Ishikawa (cell line): ENCODE measurements around the gene CREBL2.

Experiments used
- CEBPB ChIP-seq: IDR thresholded peaks from 2 replicates; pipeline ENCODE4 v1.6.1; 2012
- CREB1 ChIP-seq: IDR thresholded peaks from 2 replicates; pipeline ENCODE4 v1.6.1; 2012; ENCODE audit warnings: low read depth
- EGR1 ChIP-seq: IDR thresholded peaks from 2 replicates; pipeline ENCODE4 v1.6.1; 2012
- EP300 ChIP-seq: IDR thresholded peaks from 2 replicates; pipeline ENCODE4 v1.6.1; 2012; ENCODE audit warnings: borderline replicate concordance
- FOXM1 ChIP-seq: IDR thresholded peaks from 2 replicates; pipeline ENCODE4 v1.6.1; 2012; ENCODE audit warnings: low read depth, borderline replicate concordance
- MAX ChIP-seq: IDR thresholded peaks from 2 replicates; pipeline ENCODE4 v1.6.1; 2012
- NFIC ChIP-seq: IDR thresholded peaks from 2 replicates; pipeline ENCODE4 v1.6.1; 2012
- RAD21 ChIP-seq: IDR thresholded peaks from 2 replicates; pipeline ENCODE4 v1.6.1; 2012; ENCODE audit warnings: low read depth
- REST ChIP-seq: IDR thresholded peaks from 2 replicates; pipeline ENCODE4 v1.6.1; 2012; ENCODE audit warnings: low read depth, mild to moderate bottlenecking
- TAF1 ChIP-seq: IDR thresholded peaks from 2 replicates; pipeline ENCODE4 v1.6.1; 2012; ENCODE audit warnings: low read depth, mild to moderate bottlenecking
- TCF12 ChIP-seq: IDR thresholded peaks from 2 replicates; pipeline ENCODE4 v1.6.1; 2012; ENCODE audit warnings: low read depth
- TEAD4 ChIP-seq: IDR thresholded peaks from 2 replicates; pipeline ENCODE4 v1.6.1; 2012
- USF1 ChIP-seq: IDR thresholded peaks from 2 replicates; pipeline ENCODE4 v1.6.1; 2012
- YY1 ChIP-seq: IDR thresholded peaks from 2 replicates; pipeline ENCODE4 v1.6.1; 2012; ENCODE audit warnings: low read depth
- ZBTB7A ChIP-seq: IDR thresholded peaks from 2 replicates; pipeline ENCODE4 v1.6.1; 2012; ENCODE audit warnings: low read depth

Gene CREBL2

GRCh38 chr12:12592930-12593329, 18.7 kb upstream of the CREBL2 start:
- TF ChIP-seq FOXM1 (no peak), USF1 (peak; percentile 67), TEAD4 (peak; percentile 37; the same call in 1 of the 2 replicates)

GRCh38 chr12:12598864-12599263, 12.8 kb upstream of the CREBL2 start:
- TF ChIP-seq CREB1 (no peak), NFIC (no peak), TCF12 (no peak), EP300 (no peak), ZBTB7A (no peak), EGR1 (no peak), MAX (no peak), YY1 (no peak)

GRCh38 chr12:12599750-12600643, 11.7 kb upstream of the CREBL2 start:
- TF ChIP-seq RAD21, result no peak
- TF ChIP-seq EP300, result no peak

- TF ChIP-seq USF1 (no peak), MAX (no peak), TEAD4 (no peak), NFIC (no peak), TAF1 (no peak), CREB1 (no peak), CEBPB (peak; percentile 33; the same call in 1 of the 2 replicates), ZBTB7A (no peak)
Measured at GRCh38 chr12:12600659-12601058, 11.0 kb upstream of the CREBL2 start.

- TF ChIP-seq EP300, result no peak
- no peak for TF ChIP-seq CREB1
- no peak for TF ChIP-seq TEAD4
- no peak for TF ChIP-seq FOXM1
- TF ChIP-seq USF1, result no peak
- TF ChIP-seq MAX, result no peak
- no peak for TF ChIP-seq ZBTB7A
- no peak for TF ChIP-seq TCF12
- no peak for TF ChIP-seq TAF1
- TF ChIP-seq RAD21, result no peak
- TF ChIP-seq NFIC, result no peak
Measured at GRCh38 chr12:12604740-12605139, 6.9 kb upstream of the CREBL2 start.

GRCh38 chr12:12606781-12607589, 4.7 kb upstream of the CREBL2 start:
- no peak for TF ChIP-seq CREB1
- TF ChIP-seq FOXM1, result no peak
- TF ChIP-seq MAX, result no peak
- no peak for TF ChIP-seq TCF12
- no peak for TF ChIP-seq TEAD4
- no peak for TF ChIP-seq ZBTB7A
- no peak for TF ChIP-seq TAF1
- no peak for TF ChIP-seq REST
- no peak for TF ChIP-seq CEBPB

- TF ChIP-seq USF1 (no peak), RAD21 (peak; percentile 57)
Measured at GRCh38 chr12:12608557-12608957, 3.1 kb upstream of the CREBL2 start.
